Vagina (tissue), 2 donors: ENCODE results near the gene DENND6A.

Source experiments
- POLR2A ChIP-seq, 2 donors: fragments of 450-650 bp; IDR thresholded peaks; one replicate each; pipeline ENCODE4 v1.6.1; 2017; ENCODE audit warnings: antibody characterized with exemption in 2 of 2, mild to moderate bottlenecking in 2 of 2, moderate library complexity in 2 of 2
- POLR2AphosphoS5 ChIP-seq, 2 donors: sonication (generic); formaldehyde crosslinking; IDR thresholded peaks; one replicate each; pipeline ENCODE4 v1.9.0; 2017; ENCODE audit warnings: antibody characterized with exemption in 2 of 2, mild to moderate bottlenecking in 2 of 2, low read depth in 1 of 2; ENCODE audit not compliant: insufficient read depth in 1 of 2
- TF ChIP-seq, protein P1 (sequence below), 3 experiments: fragments of 450-650 bp in 2 of 3; fragments of 200-600 bp in 1 of 3; sonication (generic) in 1 of 3; IDR thresholded peaks; one replicate each; pipeline ENCODE4 v1.5.1; 2017 to 2019; ENCODE audit warnings: antibody characterized with exemption in 3 of 3, mild to moderate bottlenecking in 2 of 3, moderate library complexity in 2 of 3

DNA sequence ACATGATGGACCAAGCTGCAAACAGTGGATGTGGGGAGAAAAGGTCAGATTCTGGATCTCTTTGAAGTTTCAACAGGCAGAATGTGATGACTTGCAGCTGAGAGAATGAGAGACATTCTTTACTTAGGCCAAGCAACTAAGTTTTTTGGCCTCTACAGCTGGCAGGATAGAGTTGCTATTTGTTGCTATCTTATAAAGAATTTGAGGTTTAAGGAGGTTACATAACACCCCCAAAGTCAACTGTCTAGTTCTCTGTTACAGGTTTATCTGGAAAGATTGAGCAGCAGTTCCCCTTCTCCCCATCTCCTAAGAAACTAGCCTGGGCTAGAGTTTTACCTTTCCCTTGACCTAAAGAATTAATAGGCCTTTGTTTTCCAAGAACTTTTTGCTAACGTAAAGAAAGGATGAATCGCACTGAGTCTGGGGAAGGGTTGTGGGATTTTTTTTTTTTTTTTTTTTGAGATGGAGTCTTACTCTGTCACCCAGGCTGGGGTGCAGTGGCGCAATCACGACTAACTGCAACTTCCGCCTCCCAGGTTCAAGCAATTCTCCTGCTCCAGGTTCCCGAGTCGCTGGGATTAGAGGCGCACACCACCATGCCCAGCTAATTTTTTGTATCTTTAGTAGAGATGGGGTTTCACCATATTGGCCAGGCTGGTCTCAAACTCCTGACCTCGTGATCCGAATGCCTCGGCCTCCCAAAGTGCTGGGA lies 36.6 kb upstream of the DENND6A start:
- TF ChIP-seq, protein P1, sequence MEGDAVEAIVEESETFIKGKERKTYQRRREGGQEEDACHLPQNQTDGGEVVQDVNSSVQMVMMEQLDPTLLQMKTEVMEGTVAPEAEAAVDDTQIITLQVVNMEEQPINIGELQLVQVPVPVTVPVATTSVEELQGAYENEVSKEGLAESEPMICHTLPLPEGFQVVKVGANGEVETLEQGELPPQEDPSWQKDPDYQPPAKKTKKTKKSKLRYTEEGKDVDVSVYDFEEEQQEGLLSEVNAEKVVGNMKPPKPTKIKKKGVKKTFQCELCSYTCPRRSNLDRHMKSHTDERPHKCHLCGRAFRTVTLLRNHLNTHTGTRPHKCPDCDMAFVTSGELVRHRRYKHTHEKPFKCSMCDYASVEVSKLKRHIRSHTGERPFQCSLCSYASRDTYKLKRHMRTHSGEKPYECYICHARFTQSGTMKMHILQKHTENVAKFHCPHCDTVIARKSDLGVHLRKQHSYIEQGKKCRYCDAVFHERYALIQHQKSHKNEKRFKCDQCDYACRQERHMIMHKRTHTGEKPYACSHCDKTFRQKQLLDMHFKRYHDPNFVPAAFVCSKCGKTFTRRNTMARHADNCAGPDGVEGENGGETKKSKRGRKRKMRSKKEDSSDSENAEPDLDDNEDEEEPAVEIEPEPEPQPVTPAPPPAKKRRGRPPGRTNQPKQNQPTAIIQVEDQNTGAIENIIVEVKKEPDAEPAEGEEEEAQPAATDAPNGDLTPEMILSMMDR (IDR thresholded peaks at IDR 0.05), result no peak
- TF ChIP-seq POLR2AphosphoS5 (IDR thresholded peaks at IDR 0.05; ENCODE audit: insufficient read depth in 1 of 2, low read depth in 1 of 2) (no peak), POLR2A (IDR thresholded peaks at IDR 0.05) (no peak)
